Stimulated activated CD4-positive, alpha-beta T cell treated with anti-CD3 and anti-CD28 coated beads, Interleukin-12 subunit alpha, Interleukin-12 subunit beta, amount 100 ng/mL, for 24 hours (primary cell): ENCODE measurements around the gene RSPH6A.

ENCODE experiments used
- DNase-seq, 2 experiments: peaks; one replicate each; pipeline ENCODE4 v3.0.0-alpha.2; 2020; ENCODE audit warnings: low read depth in 2 of 2

The RSPH6A gene

GRCh38 chr19:45781214-45782161, 33.6 kb downstream of the RSPH6A start:
- no peak for DNase-seq

- no peak for DNase-seq
Measured at GRCh38 chr19:45780448-45781213, 34.5 kb downstream of the RSPH6A start.

DNA sequence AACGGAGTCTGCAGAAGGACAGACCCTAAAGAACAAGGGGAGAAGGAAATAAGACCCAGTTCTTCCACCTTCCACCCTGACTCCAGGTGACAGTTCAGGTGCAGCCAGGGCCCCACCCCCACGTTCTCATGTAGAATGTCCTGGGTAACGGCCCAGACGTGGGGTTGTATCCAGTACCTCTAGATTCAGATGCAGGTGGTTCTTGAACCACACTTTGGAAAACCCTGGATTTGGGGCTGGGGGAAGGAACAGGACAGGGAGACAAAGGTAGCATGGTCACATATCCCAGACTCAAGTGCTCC, 35.0 kb downstream of the RSPH6A start:
- no peak for DNase-seq

- peak; percentile 77 to 95 for DNase-seq
Measured at GRCh38 chr19:45779231-45780145, 35.6 kb downstream of the RSPH6A start.

DNA sequence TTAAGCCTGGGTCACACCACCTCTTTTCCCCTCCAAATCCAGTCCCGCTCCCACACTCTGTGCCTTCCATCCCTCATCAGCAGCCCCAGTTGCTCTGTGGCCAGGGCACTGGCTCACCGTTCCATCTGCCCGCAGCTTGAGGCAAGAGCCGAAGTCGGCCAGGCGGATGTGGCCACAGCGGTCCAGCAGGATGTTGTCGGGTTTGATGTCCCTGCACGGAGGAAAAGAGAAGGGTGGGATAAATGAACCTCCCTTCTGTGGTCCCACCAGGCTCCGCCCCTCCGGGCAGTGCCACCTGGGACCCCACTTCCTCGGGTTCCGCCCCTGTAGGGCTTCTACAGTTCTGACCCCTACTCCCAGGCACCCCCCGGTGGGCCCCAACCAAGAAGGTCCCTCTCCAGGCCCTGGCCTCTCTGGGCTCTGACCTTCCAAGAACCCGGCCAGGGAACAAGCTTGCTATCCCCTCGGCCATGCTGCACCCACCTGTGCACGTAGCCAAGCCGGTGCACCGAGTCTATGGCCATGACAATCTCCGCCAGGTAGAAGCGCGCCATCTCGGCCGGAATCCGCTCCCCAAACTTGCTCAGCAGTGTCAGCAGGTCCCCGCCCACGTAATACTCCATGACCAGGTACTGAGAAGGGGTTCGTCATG, 37.0 kb downstream of the RSPH6A start:
- DNase-seq = no peak

GRCh38 chr19:45777395-45777961, 37.6 kb downstream of the RSPH6A start:
- DNase-seq = no peak

DNA sequence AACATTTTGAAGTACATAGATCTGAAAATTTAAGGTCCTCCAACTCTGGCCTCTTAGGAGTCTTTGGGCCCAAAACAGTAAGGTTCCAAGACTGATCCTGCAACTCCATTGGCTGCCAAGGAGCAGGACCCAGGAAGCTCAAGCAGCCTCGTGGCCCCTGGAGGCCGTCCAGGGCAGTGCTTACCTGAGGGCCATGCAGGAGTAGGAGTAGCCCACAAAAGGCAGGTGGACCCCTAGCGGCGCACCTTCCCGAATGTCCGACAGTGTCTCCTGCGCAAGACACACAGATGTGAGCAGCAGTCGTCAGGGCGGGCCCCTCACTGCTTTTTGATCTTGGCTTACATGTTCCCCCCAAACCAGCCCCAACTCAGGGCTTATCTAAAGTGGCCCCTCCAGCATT, 40.3 kb downstream of the RSPH6A start:
- no peak for DNase-seq

DNA sequence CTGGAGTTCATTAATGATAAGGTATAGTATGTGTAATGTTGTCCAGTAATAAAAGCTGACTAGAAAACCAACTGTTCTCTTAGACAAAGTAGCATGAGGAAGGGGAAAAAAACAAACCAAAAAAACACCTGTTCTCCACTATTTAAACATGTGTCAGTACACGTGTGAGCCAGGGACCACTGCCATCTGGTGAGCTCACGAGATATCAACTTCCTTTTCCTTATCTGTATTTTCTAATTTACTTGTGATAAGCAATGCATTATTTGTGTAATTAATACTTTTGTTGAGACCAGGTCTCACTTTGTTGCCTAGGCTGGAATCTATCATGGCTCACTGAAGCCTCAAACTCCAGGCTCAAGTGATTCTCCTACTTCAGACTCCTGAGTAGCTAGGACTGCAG, 41.7 kb downstream of the RSPH6A start:
- DNase-seq = no peak

GRCh38 chr19:45772912-45773311, 42.2 kb downstream of the RSPH6A start:
- no peak for DNase-seq

GRCh38 chr19:45772130-45772840, 42.8 kb downstream of the RSPH6A start:
- no peak for DNase-seq

DNA sequence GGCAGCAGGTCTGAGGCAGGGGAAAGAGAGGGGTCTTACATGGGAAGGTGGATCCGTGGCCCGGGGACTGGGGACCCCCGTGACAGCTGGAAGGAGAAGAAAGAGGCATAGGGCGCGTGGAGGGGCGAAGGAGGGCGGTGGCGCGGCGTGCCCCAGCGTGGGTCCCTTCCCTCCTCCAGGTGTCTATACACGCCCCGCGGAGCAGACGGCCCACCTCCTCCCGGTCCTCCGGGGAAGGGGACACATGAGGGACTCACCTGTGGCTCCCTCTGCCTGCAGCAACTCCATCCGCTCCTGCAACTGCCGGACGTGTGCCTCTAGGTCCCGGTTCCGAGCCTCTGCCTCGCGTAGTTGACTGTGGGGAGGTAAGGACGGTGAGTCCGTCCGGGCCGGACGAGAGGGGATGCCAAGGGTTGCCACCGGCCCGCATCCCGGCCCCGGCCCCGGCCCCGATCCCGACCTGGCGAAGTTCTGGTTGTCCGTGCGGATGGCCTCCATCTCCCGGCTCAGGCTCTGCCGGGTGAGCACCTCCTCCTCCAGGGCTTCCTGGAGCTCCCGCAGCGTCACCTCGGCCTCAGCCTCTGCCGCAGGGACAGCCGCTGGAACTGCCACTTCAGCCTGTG, 43.7 kb downstream of the RSPH6A start:
- no peak for DNase-seq

DNA sequence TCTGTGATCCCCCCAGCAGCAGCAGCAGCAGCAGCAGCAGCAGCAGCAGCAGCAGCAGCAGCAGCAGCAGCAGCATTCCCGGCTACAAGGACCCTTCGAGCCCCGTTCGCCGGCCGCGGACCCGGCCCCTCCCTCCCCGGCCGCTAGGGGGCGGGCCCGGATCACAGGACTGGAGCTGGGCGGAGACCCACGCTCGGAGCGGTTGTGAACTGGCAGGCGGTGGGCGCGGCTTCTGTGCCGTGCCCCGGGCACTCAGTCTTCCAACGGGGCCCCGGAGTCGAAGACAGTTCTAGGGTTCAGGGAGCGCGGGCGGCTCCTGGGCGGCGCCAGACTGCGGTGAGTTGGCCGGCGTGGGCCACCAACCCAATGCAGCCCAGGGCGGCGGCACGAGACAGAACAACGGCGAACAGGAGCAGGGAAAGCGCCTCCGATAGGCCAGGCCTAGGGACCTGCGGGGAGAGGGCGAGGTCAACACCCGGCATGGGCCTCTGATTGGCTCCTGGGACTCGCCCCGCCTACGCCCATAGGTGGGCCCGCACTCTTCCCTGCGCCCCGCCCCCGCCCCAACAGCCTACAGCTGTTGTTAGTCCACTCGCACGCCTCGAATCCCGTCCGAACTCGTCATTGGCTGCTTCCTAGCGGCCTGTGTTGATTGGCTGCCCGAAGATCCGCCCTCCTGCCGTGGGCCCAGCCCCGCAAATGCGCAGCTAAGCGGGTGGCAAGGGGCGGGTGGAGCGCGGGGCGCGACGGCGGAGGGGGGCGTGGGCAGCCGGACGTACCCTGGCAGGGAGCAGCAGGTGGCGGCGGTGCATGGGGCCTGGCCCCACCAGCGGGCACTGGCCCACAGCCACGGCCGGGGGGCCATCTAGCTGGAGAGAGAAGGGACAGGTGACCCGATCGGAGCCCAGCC, 44.7 kb downstream of the RSPH6A start:
- peak; percentile 76 to 84 for DNase-seq

DNA sequence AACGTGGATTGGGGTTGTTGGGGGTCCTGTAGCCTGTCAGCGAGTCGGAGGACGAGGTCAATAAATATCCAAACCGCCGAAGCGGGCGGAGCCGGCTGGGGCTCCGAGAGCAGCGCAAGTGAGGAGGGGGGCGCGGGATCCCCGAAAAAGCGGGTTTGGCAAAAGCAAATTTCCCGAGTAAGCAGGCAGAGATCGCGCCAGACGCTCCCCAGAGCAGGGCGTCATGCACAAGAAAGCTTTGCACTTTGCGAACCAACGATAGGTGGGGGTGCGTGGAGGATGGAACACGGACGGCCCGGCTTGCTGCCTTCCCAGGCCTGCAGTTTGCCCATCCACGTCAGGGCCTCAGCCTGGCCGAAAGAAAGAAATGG, 45.3 kb downstream of the RSPH6A start:
- DNase-seq = peak in 1 of 2 experiments; percentile 28

GRCh38 chr19:45768984-45769782, 45.9 kb downstream of the RSPH6A start, which contains the start of gene SIX5:
Gene SIX5, minus strand, starts transcription at chr19:45769252. Its CDS starts 408 bp downstream, at chr19:45768844.
- DNase-seq = peak; percentile 86 to 95

DNA sequence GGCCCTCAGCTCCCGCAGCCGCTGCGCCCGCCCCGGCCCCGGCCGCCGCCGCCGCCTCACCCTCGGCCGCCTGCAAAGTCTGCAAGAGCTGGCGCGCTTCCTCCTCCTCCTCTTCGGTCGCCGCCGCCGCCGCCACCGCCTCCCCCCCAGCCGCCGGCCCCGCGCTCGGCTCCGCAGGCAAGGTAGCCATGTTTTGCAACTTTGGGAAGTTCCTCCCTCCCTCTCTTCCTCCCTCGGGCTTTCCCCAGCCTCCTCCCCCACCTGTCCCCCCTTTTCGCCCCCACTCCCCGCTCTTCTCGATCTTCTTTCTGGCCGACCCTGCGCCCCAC, 46.5 kb downstream of the RSPH6A start:
- peak in 1 of 2 experiments; percentile 28 for DNase-seq

DNA sequence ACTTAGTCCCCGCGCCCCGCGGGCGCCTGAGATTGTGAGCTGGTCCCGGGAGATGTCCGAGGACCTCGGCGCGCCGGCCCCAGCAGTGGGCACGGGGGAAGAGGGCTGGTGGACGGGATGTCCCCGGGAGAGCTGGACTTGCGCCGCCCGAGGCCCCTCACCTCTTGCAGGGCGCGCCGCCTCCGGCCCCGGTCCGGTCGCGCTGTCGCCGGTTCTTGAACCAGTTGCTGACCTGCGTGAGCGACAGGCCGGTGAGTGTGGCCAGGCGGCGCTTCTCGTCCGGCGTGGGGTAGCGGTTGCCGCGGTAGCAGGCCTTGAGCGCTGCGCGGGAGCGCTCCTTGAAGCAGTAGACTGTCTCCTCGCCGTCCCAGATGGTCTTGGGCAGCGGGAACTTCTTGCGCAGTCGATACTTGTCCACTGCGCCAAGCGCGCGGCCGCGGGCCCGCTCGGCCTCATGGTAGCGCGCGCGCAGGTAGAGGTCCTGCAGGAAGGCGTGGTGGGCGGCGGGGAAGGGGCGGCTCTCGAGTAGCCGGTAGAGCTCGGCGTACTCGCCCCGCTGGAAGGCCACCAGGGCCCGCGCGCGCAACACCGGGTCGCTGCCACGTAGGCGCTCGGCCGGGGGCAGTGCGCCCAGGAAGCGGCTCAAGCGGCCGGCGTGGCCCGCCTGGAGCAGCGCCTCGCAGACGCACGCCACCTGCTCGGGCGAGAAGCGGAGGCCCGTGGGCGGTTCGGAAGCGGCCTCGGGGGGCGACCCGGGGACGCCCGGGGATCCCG, 47.0 kb downstream of the RSPH6A start:
- no peak for DNase-seq

DNA sequence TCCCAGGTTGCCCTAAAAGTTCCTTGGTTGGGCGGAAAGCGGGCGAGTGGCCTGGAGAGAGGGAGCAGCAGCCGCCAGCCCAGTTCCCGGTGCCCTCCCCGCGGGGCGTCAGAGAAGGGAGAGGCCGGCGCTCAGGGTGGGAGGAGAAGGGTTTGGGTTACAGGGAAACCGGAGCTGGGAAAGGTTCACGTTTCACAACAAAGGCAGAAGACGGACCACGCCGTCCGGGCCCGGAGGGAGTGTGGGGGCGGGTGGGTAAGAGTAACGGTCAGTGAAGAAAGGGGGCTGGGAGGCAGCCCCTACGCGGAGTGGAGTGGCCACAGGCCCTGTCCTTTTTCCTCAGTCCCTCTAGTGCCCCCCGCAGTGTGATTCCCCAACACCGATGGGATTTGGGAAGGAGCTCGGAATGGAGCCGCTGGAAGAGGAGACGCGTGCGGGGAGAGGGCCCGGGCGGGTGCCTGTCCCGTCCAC, 47.7 kb downstream of the RSPH6A start:
- no peak for DNase-seq
